NCI-H510A (cell line): ENCODE data around the gene HS3ST2.
"Not testable (repeated sequence)": the region's sequence is repeated elsewhere in the genome, so short reads cannot be mapped to it uniquely, and the experiment has no call there.

Experiments
- DNase-seq: peaks from one replicate; lab custom pipeline; 2025; lab: John Stamatoyannopoulos, UW

Gene HS3ST2

DNA sequence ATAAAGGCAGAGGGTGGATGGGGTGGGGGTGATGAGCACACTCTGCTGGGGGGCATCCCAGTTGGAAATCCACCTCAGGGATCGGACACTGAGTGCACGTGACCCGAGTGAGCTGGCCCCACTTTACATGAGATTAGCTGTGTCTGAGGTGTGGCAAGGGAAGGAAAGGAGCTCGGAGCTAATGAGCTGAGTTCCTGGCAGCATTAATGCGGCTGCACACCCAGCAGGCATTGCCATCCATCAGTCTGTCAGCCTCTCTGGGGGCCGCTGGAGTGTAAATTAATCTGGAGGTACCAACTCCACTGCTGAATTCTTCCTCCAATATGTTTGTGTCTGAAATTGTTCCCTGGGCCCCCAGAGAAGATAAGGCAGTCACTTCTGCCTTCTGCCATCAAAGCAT, 65.5 kb downstream of the HS3ST2 start:
- no peak for DNase-seq

DNA sequence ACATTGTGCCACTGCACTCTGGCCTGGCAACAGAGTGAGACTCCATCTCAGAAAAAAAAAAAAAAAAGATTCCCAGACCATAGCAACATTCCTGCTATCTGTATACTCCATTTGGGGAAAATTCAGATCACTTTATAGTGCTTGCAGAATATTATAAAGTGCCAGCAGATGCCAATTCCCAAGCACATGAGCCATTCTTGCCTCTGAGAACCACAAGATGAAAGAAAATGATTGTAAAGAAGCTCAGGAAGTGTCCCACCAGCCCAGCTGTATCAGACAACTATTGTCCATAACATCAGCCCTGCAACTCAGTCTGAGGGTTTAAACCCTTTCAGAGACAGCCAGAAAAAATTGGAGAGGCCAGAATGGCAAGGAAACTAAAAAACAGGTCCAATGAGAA, 69.0 kb downstream of the HS3ST2 start:
- no peak for DNase-seq

- DNase-seq = no peak
Observed at GRCh38 chr16:22885951-22886350, 72.0 kb downstream of the HS3ST2 start.

DNA sequence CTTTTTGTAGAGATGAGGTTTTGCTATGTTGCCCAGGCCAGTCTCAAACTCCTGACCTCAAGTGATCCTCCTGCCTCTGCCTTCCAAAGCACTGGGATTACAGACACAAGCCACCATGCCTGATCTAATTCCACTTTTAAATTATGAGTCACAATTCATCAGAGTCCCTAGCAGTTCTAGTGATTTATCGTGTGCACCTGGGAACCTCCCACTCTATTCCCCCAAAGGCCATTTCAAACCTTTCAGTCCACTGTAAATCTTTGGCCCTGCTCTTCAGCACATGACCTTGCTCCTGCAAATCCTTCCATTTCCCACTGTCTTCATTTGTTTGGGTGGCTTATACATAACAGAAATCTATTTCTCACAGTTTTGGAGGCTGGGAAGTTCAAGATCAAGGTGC, 73.0 kb downstream of the HS3ST2 start:
- no peak for DNase-seq

- peak; percentile 90 for DNase-seq
Observed at GRCh38 chr16:22887445-22887844, 73.5 kb downstream of the HS3ST2 start.

GRCh38 chr16:22888791-22889190, 74.8 kb downstream of the HS3ST2 start:
- DNase-seq = no peak

DNA sequence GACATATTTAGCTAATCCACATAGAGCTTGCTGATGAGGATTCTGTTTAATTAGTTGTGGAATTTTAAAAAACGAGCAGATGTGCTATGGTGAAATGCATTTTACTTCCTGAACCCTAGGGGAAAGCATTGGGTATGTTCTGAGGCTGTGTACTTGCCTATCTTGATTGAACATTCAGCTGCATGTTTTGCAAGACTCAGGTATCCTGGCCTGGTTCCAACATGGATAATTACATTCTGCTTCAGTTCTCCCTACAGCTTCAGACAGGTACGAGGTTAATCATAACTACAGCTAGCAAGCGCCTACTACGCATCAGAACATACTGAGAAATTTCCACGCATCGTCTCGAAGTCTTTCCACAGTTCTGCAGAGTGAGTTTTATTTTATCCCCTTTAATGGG, 77.0 kb downstream of the HS3ST2 start:
- peak; percentile 53 for DNase-seq

- no peak for DNase-seq
Observed at GRCh38 chr16:22897184-22897583, 83.2 kb downstream of the HS3ST2 start.

GRCh38 chr16:22898131-22898530, 84.2 kb downstream of the HS3ST2 start:
- DNase-seq = no peak

- DNase-seq = peak; percentile 80
Observed at GRCh38 chr16:22898874-22899348, 84.9 kb downstream of the HS3ST2 start.

- DNase-seq = not testable (repeated sequence)
Observed at GRCh38 chr16:22899567-22899966, 85.6 kb downstream of the HS3ST2 start.

- no peak for DNase-seq
Observed at GRCh38 chr16:22900863-22901262, 86.9 kb downstream of the HS3ST2 start.

DNA sequence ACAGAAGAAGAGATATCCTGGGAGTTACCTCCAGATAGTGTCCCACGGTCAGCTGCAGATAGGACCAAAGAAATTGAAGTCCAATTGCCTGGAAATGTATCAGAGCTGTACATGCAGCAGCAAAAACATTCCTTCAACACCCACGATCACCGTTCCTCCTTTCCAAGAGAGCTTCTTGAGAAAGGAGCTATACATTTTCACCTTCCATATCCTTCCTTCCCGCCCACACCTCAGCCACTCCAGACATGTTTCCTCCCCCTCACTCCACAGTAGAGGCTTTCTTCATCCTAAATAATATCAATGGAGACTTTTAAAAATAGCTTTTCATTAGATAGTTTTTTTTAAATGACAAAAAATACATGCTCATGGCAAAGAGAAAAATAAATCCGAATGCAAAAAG, 87.6 kb downstream of the HS3ST2 start:
- no peak for DNase-seq

DNA sequence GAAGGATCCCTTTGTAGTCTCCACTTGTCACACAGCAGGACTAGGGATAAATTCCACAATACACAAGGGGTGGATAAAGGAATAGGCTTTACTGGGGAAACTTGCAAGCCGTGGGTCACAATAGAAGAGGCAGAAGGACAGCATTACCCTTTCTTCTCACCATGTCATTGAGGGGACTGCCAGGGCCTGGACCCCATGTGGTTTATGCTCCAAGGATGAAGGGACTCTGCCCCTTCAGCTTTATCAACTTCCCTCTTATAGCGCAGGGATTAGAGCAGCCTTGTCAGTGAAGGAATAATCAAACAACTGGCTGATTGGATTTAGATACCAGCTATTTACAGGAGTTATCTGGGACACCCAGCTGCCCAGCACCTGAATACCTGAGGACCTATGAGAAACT, 89.8 kb downstream of the HS3ST2 start:
- no peak for DNase-seq

DNA sequence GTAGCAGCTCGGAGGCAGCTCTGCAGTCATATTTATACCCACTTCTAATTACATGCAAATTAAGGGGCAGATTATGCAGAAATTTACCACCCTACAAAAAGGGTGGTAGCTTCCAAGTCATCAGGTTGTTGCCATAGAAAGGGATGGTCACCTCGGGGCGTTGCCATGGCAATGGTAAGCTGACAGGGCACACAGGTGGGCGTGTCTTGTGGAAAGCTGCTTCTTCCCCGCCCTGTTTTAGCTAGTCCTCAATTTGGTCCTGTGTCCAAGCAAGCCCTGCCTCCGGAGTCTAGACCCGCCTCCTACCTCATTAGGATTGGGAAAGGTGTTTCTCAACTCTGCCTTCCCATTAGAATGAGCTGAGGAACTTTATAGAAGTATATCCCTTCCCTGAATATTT, 98.7 kb downstream of the HS3ST2 start:
- DNase-seq = no peak

DNA sequence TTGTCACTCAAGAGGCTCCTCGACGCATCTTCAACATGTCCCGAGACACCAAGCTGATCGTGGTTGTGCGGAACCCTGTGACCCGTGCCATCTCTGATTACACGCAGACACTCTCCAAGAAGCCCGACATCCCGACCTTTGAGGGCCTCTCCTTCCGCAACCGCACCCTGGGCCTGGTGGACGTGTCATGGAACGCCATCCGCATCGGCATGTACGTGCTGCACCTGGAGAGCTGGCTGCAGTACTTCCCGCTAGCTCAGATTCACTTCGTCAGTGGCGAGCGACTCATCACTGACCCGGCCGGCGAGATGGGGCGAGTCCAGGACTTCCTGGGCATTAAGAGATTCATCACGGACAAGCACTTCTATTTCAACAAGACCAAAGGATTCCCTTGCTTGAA, 101.0 kb downstream of the HS3ST2 start:
- DNase-seq = no peak

GRCh38 chr16:22923491-22923890, 109.5 kb downstream of the HS3ST2 start:
- DNase-seq = no peak

DNA sequence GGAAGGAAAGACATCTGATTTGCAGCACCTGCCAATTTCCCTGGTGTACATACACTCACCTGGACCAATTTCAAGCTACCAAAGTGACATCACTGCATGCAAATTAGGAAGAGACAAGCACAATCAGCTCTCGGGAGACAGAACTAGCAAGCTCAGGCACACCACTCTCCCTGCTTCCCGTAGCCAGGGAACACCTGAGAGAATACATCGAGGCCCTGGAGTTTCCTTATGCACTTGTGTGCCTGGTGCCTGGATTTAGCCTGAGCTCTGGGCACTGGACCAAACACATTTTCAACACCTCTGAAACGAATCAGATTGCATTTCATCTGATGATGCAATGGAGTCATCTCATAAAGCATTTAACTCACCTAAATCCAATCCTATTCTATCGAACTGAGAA, 110.5 kb downstream of the HS3ST2 start:
- peak; percentile 37 for DNase-seq

- no peak for DNase-seq
Observed at GRCh38 chr16:22926105-22926751, 112.3 kb downstream of the HS3ST2 start.

DNA sequence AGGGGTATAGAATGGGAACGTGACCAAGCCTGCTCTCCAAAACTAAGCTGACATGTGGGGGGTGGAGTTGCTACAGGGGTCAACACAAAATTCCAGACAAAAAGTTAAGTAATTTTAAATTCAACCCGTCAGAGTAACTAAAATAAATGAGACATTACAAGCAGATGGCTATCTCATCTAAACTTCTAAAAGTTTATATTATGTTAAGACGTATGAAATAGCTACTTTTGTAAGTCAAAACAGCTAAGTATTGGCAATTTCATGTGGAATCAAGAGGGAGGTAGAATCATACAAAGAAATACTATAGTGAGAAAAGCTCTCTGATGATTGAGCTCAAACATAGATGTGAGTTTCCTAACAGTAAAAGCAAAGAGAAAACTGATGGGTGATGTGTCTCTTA, 113.3 kb downstream of the HS3ST2 start:
- DNase-seq = no peak

DNA sequence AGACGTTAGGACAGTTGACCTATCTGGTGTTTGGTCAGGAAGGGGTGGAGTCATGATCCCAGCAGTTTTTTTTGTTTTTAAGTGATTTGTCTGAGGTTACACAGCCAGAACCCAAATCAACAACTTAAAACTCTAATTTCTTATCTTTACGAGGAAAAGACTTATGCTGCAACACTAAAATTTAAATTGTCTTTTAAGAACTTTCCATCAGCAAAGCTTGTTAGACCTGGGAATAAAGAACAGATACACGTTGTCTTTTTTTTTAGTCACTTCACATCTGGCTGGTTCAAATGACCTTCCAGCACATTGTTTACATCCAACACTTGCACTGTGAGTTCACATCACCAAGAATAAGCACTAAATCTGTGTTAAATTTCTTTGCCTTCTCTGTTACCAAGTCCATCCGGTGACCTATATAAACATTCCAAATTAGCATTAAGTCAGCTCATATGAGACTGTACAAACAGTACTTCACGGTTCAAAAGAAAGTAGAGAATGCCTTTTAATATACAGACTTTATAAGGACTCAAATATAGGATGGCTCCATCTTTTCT, 115.0 kb downstream of the HS3ST2 start:
- DNase-seq = no peak

- no peak for DNase-seq
Observed at GRCh38 chr16:22929461-22929860, 115.5 kb downstream of the HS3ST2 start.

DNA sequence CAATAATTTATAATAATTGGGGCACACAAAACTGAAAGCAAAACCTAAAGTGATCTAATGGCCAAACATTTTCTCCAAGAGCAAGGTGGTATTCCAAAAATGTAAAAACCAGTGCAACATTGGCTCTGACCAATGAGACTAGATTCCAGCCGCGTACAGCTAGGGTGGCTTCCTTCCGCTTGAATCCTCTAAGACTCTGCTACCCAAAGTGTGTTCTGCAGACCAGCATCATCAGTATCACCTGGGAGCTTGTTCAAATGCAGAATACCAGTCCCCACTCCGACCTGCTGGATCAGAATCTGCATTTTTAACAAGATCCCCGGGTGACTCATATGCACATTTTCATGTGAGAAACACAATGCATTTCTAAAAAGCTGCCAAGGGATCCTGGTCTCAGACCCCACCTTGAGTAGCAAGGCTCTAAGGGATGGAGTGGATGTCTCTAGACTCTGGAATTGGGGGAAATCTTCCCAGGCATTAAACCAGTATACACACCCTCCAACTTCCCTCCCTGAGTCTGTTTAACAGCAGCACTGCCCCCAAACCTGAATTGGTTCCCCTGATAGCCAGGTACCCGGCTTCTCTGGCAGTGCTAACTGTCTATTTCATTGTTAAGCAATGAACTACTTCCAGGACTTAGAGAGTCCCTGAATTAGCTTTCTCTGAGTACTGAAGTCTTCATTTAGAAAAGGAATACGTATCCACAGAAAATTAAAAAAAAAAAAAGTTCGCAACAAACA, 118.2 kb downstream of the HS3ST2 start:
- no peak for DNase-seq
